ACC112 (cell line): ENCODE measurements around the gene CNBP.
A peak's percentile ranks its signal among the peaks of the same experiment; 100 is the strongest.
"Not testable (repeated sequence)": the region's sequence is repeated elsewhere in the genome, so short reads cannot be mapped to it uniquely, and the experiment has no call there.

Experiments
- H2AFZ ChIP-seq: fragments of 200-600 bp; sonication (generic); one replicate; pipeline ENCODE4 v1.6.0; 2017; ENCODE audit warnings: antibody characterized with exemption, low read length; ENCODE audit not compliant: unreplicated experiment
- H3K27ac ChIP-seq: fragments of 200-600 bp; sonication (generic); 2 replicates; pipeline ENCODE4 v1.5.1; 2014; ENCODE audit warnings: low read depth, mild to moderate bottlenecking, antibody characterized with exemption, low read length, moderate library complexity
- H3K27me3 ChIP-seq: fragments of 200-600 bp; sonication (generic); 2 replicates; pipeline ENCODE4 v1.6.1; 2014; ENCODE audit warnings: mild to moderate bottlenecking, antibody characterized with exemption, low read length, moderate library complexity, mixed read lengths; ENCODE audit not compliant: insufficient read depth
- H3K36me3 ChIP-seq: fragments of 200-600 bp; sonication (generic); 2 replicates; pipeline ENCODE4 v1.6.1; 2016; ENCODE audit warnings: mild to moderate bottlenecking, antibody characterized with exemption, low read length, moderate library complexity, mixed read lengths; ENCODE audit not compliant: insufficient read depth
- H3K4me1 ChIP-seq: fragments of 200-600 bp; sonication (generic); one replicate; pipeline ENCODE4 v1.6.1; 2016; ENCODE audit warnings: low read length, mixed read lengths; ENCODE audit not compliant: insufficient read depth, unreplicated experiment, control insufficient read depth
- H3K4me3 ChIP-seq: fragments of 200-600 bp; sonication (generic); 2 replicates; pipeline ENCODE4 v1.5.1; 2014; ENCODE audit warnings: mild to moderate bottlenecking, low read depth, low read length
- H3K79me2 ChIP-seq: fragments of 200-600 bp; sonication (generic); one replicate; pipeline ENCODE4 v1.6.0; 2016; ENCODE audit warnings: low read length; ENCODE audit not compliant: control insufficient read depth, unreplicated experiment, insufficient read depth

CNBP gene

DNA sequence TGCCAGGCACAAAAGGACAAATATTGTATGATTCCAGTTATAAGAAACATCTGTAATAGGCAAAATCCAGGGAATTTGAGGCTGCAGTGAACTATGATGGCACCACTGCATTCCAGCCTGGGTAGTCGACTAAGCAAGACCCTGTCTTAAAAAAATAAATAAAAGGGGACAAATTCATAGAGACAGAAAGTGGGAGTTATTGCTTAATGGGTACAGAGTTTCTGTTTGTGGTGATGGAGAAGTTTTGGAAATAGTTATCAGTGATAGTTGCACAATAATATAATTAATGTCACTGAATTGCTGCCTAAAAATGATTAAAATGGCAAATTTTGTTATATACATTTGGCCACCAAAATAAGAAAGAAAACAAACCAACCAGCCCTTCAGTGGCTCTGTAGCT, 27.6 kb upstream of the CNBP start:
- H3K27me3 ChIP-seq: no peaks in the 10 kb centered on the region
- H2AFZ ChIP-seq: peak overlapping the region; percentile 10
- peak overlapping the region; percentile 31 for H3K27ac ChIP-seq
- no peaks in the 10 kb centered on the region for H3K79me2 ChIP-seq
- peak overlapping the region; percentile 32; the same call in 1 of the 2 replicates for H3K4me3 ChIP-seq
- H3K36me3 ChIP-seq: no peaks in the 10 kb centered on the region
- H3K4me1 ChIP-seq: peaks cover 19% of the 10 kb centered on the region

DNA sequence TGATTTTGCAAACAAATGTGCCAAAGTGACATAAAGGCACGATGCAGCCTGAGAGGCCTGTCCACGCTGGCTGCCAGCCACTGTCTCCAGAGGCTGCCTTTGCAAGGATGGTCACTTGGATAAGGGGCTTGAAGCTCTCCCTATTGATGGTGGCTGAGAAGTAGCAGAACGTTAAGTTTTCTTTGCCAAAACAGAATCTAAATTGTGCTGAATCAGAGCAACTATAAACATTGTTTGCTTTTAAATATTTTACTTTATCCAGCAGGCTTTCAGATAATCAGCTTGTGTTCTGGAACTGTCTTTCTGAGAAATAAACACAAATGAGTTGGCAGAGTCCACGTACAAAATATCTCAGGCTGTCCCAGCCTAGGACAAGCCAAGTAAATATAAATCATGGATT, 23.8 kb upstream of the CNBP start:
- peak overlapping the region; percentile 66 for H2AFZ ChIP-seq

GRCh38 chr3:129205109-129205832, 21.6 kb upstream of the CNBP start:
- Histone ChIP-seq H3K79me2 (no peaks in the 10 kb centered on the region), H3K36me3 (no peaks in the 10 kb centered on the region), H3K27me3 (no peaks in the 10 kb centered on the region), H3K4me3 (no peak overlapping the region), H3K4me1 (no peaks in the 10 kb centered on the region), H2AFZ (no peak overlapping the region), H3K27ac (no peak overlapping the region)

More for the DNA sequence above, 23.8 kb upstream of the CNBP start:
- no peaks in the 10 kb centered on the region for H3K36me3 ChIP-seq
- H3K27me3 ChIP-seq: no peaks in the 10 kb centered on the region
- no peak overlapping the region for H3K4me3 ChIP-seq
- H3K4me1 ChIP-seq: peaks cover 17% of the 10 kb centered on the region
- no peaks in the 10 kb centered on the region for H3K79me2 ChIP-seq
- no peak overlapping the region for H3K27ac ChIP-seq

GRCh38 chr3:129204473-129204872, 20.8 kb upstream of the CNBP start:
- no peak overlapping the region for H3K27ac ChIP-seq
- no peak overlapping the region for H2AFZ ChIP-seq
- H3K4me1 ChIP-seq: no peaks in the 10 kb centered on the region
- no peaks in the 10 kb centered on the region for H3K79me2 ChIP-seq
- H3K36me3 ChIP-seq: no peaks in the 10 kb centered on the region
- no peak overlapping the region for H3K4me3 ChIP-seq
- no peaks in the 10 kb centered on the region for H3K27me3 ChIP-seq

- Histone ChIP-seq H3K4me1 (peaks cover 27% of the 10 kb centered on the region), H3K27ac (no peak overlapping the region), H2AFZ (no peak overlapping the region), H3K4me3 (no peak overlapping the region), H3K36me3 (no peaks in the 10 kb centered on the region), H3K79me2 (no peaks in the 10 kb centered on the region), H3K27me3 (no peaks in the 10 kb centered on the region)
These were observed 15.7 kb upstream of the CNBP start for GRCh38 chr3:129199366-129199765.

DNA sequence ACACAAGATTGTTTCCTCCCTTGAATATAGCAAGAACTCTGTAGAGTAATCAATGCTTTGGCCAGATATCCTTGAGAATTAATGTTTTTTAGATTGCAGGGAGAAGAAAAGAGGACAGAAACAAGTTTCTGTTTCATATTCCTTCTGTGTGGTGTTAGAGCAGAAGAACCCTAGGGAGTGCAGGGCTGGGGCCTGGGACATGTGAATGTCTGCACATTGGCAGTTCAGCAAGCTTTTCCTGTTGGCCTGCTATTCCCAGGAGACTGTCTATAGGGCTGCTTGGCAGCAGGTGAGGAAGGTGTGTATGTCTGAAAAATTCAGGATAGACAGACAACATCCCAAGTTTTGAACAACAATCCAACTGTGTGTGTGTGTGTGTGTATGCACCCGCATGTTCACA, 13.6 kb upstream of the CNBP start:
- Histone ChIP-seq H3K36me3 (no peaks in the 10 kb centered on the region), H3K4me3 (no peak overlapping the region), H3K27me3 (no peaks in the 10 kb centered on the region), H3K79me2 (no peaks in the 10 kb centered on the region), H3K4me1 (peaks cover 27% of the 10 kb centered on the region), H3K27ac (peak overlapping the region; percentile 86), H2AFZ (no peak overlapping the region)

GRCh38 chr3:129196601-129197000, 12.9 kb upstream of the CNBP start:
- peak overlapping the region; percentile 1 for H2AFZ ChIP-seq
- no peaks in the 10 kb centered on the region for H3K36me3 ChIP-seq
- peak overlapping the region; percentile 86 for H3K27ac ChIP-seq
- peak overlapping the region; percentile 55; the same call in 1 of the 2 replicates for H3K4me3 ChIP-seq
- H3K27me3 ChIP-seq: no peaks in the 10 kb centered on the region
- H3K4me1 ChIP-seq: peaks cover 27% of the 10 kb centered on the region
- H3K79me2 ChIP-seq: no peaks in the 10 kb centered on the region

- H3K79me2 ChIP-seq: no peaks in the 10 kb centered on the region
- no peaks in the 10 kb centered on the region for H3K27me3 ChIP-seq
- H3K36me3 ChIP-seq: no peaks in the 10 kb centered on the region
- H3K4me1 ChIP-seq: peaks cover 27% of the 10 kb centered on the region
- peak overlapping the region; percentile 60 for H2AFZ ChIP-seq
- H3K4me3 ChIP-seq: peak overlapping the region; percentile 55
- peak overlapping the region; percentile 86 for H3K27ac ChIP-seq
These were observed 12.1 kb upstream of the CNBP start for GRCh38 chr3:129195731-129196256.

GRCh38 chr3:129189793-129190192, 6.1 kb upstream of the CNBP start:
- not testable (repeated sequence) for H3K79me2 ChIP-seq, H3K4me3 ChIP-seq, H3K27me3 ChIP-seq, H3K36me3 ChIP-seq, H3K27ac ChIP-seq, H3K4me1 ChIP-seq, H2AFZ ChIP-seq

GRCh38 chr3:129187857-129188256, 4.2 kb upstream of the CNBP start:
- Histone ChIP-seq H3K27ac (peak overlapping the region; percentile 6), H3K79me2 (peaks cover 24% of the 10 kb centered on the region), H3K4me3 (no peak overlapping the region), H2AFZ (no peak overlapping the region), H3K4me1 (peaks cover 8% of the 10 kb centered on the region), H3K27me3 (no peaks in the 10 kb centered on the region), H3K36me3 (no peaks in the 10 kb centered on the region)

DNA sequence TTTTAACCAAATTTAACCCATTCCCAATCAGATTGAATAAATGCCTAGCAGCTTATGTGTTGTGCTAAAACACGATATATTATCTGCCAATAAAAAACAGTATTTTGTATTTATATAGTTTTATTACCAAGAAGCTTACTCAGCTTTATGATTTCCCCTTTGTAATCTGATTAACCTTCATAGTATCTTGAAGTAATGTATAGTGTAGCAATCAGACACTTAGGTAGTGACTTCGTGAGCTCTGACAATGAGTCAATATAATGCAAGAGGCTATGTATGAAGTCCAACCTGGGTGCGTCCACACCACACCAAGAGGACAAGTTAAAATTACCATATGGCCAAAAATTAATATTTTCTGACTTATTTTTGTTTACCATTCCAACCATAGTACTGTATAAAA, 2.1 kb upstream of the CNBP start:
- peaks cover 10% of the 10 kb centered on the region for H3K4me1 ChIP-seq
- peaks cover 6% of the 10 kb centered on the region; the same call in 1 of the 2 replicates for H3K36me3 ChIP-seq
- H3K27me3 ChIP-seq: no peaks in the 10 kb centered on the region
- no peak overlapping the region for H3K27ac ChIP-seq
- H2AFZ ChIP-seq: no peak overlapping the region
- H3K4me3 ChIP-seq: peak overlapping the region; percentile 19
- peaks cover 44% of the 10 kb centered on the region for H3K79me2 ChIP-seq
